Liver (tissue), 9 donors: ENCODE data around the gene TRIM36. TPM values are rescaled to one million over a fixed set of nuclear protein-coding genes. Genes with fewer than 3 reads are reported as not detected.
A peak's percentile ranks its signal among the peaks of the same experiment; 100 is the strongest.

Experiments used
- DNase-seq: peaks from one replicate; pipeline ENCODE4 v3.0.0-alpha.2; 2017; ENCODE audit warnings: low spot score
- H3K27ac ChIP-seq, 2 donors: one replicate each; pipeline ENCODE4 v1.7.0; 2013; ENCODE audit warnings: inconsistent platforms in 2 of 2, low read length in 2 of 2, control low read depth in 1 of 2, low read depth in 1 of 2, mild to moderate bottlenecking in 1 of 2
- H3K27me3 ChIP-seq, 4 donors: one replicate each; pipeline versions ENCODE4 v1.6.1 to v1.7.0; 2013; ENCODE audit warnings: low read length in 3 of 4, inconsistent platforms in 1 of 4, mild to moderate bottlenecking in 1 of 4, moderate library complexity in 1 of 4; ENCODE audit not compliant: control insufficient read depth in 4 of 4, insufficient read depth in 4 of 4
- H3K36me3 ChIP-seq, 4 donors: one replicate each; pipeline versions ENCODE4 v1.6.1 to v1.7.0; 2013; ENCODE audit warnings: low read length in 3 of 4, mild to moderate bottlenecking in 3 of 4, low read depth in 1 of 4, moderate library complexity in 1 of 4; ENCODE audit not compliant: control insufficient read depth in 4 of 4, insufficient read depth in 3 of 4
- H3K4me1 ChIP-seq, 4 donors: one replicate each; pipeline versions ENCODE4 v1.6.1 to v1.7.0; 2013; ENCODE audit warnings: low read length in 3 of 4, mild to moderate bottlenecking in 3 of 4, moderate library complexity in 1 of 4; ENCODE audit not compliant: control insufficient read depth in 4 of 4, insufficient read depth in 4 of 4
- H3K4me3 ChIP-seq, 3 donors: one replicate each; pipeline versions ENCODE4 v1.6.1 to v1.7.0; 2013; ENCODE audit warnings: low read length in 3 of 3, control low read depth in 1 of 3, low read depth in 1 of 3, mild to moderate bottlenecking in 1 of 3
- H3K9ac ChIP-seq, 2 donors: one replicate each; pipeline ENCODE4 v1.7.0; 2013; ENCODE audit warnings: low read length in 2 of 2, mild to moderate bottlenecking in 2 of 2, moderate library complexity in 2 of 2, control low read depth in 1 of 2, low read depth in 1 of 2
- H3K9me3 ChIP-seq, 4 donors: one replicate each; pipeline versions ENCODE4 v1.6.1 to v1.7.0; 2013; ENCODE audit warnings: low read length in 3 of 4; ENCODE audit not compliant: control insufficient read depth in 4 of 4
- FOXA1 ChIP-seq: IDR thresholded peaks from 2 replicates; pipeline ENCODE4 v1.6.1; 2016; ENCODE audit warnings: antibody characterized with exemption
- HNF4A ChIP-seq, 2 donors: conservative IDR thresholded peaks; 2 replicates each; pipeline ENCODE4 v1.6.1; 2016; ENCODE audit warnings: antibody characterized with exemption in 2 of 2, mild to moderate bottlenecking in 2 of 2
- HNF4G ChIP-seq: IDR thresholded peaks from 2 replicates; pipeline ENCODE4 v1.6.1; 2016; ENCODE audit warnings: antibody characterized with exemption
- NR2F2 ChIP-seq: IDR thresholded peaks from 2 replicates; pipeline ENCODE4 v1.6.1; 2016; ENCODE audit warnings: antibody characterized with exemption
- RAD21 ChIP-seq, 2 donors: IDR thresholded peaks; 2 replicates each; pipeline ENCODE4 v1.6.1; 2016; ENCODE audit warnings: antibody characterized with exemption in 2 of 2, mild to moderate bottlenecking in 2 of 2
- RXRA ChIP-seq, 2 donors: IDR thresholded peaks; 2 replicates each; pipeline ENCODE4 v1.6.1; 2017 to 2018; ENCODE audit warnings: antibody characterized with exemption in 2 of 2, mild to moderate bottlenecking in 1 of 2
- TAF1 ChIP-seq: conservative IDR thresholded peaks from 2 replicates; pipeline ENCODE4 v1.6.1; 2016; ENCODE audit warnings: antibody characterized with exemption, mild to moderate bottlenecking
- WGBS: extraction: QIAGEN DNeasy Blood & Tissue Kit; methylation state at CpG from one replicate; pipeline ENCODE4 v1.1.7; 2013; 5-methylcytosine and 5-hydroxymethylcytosine counted together
- polyA plus RNA-seq, 2 donors: library from polyadenylated mRNA; stranded (reverse) in 1 of 2; unstranded in 1 of 2; fragments of 200-250 nt in 1 of 2; fragments of >200 nt in 1 of 2; fragmentation: Nextera tagmentation in 1 of 2; extraction: Ambion mirVana in 1 of 2; gene quantifications; one replicate each; pipeline versions ENCODE4 v1.2.1 to v1.2.3, GENCODE V29; 2013 to 2015
- total RNA-seq, 2 donors: library from RNA; depleted of rRNA; stranded (reverse); fragments of >200 nt; gene quantifications; one replicate each; pipeline ENCODE4 v1.2.3, GENCODE V29; 2014
- TF ChIP-seq, protein P1 (sequence below): IDR thresholded peaks from 2 replicates; pipeline ENCODE4 v1.6.1; 2016; ENCODE audit warnings: antibody characterized with exemption, mild to moderate bottlenecking
- TF ChIP-seq, protein P2 (sequence below): IDR thresholded peaks from 2 replicates; pipeline ENCODE4 v1.6.1; 2016; ENCODE audit warnings: antibody characterized with exemption
- donor health status: healthy.
- donor health status: healthy.
- donor health status: healthy.
- donor health status: healthy.
- donor health status: healthy.

Gene TRIM36
- total and polyA plus RNA-seq, 4 donors: 0.16 to 0.47 (median 0.22) TPM

DNA sequence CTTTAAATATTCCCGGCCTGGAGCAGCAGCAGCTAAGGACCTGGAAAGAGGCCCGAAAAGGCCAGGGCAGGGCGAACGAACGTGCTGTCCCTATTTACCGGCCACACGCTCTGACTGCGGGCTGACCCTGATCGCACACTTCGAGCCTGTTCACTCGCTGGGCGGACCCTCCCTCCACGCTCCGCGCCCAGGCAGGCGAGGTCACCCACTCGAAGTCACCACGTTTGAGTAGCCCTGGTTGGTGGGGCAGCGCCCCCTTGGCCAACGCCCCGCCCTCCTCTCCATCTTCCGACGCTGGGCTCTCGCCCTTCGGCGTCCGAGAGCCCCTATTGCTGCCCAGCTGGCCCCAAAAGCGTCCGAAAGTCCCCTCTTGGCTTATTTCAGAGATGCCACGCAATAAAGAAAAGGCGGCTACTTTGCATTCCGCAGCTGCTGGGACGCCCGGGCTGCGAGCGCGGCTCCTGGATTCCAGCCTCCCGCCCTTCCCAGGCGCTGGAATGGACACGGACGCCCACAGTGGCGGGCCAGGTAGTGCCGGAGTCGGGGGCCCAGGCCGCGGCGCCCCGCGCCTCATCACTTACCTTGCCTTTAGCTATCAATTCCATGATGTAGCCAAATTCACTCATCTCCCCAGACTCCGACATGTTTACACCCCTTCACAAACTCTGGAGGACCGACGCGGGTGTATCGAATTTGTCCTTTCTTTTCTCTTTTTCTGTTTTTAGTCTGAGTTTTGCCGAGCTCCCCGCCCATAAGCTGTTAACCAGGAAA is 9.9 kb upstream of the TRIM36 start:
- 5% methylated on average over 56 of the region's 56 CpGs for WGBS
- H3K27me3 ChIP-seq: peaks cover 0 to 23% (median 7%) of the 10 kb centered on the region in 4 donors

DNA sequence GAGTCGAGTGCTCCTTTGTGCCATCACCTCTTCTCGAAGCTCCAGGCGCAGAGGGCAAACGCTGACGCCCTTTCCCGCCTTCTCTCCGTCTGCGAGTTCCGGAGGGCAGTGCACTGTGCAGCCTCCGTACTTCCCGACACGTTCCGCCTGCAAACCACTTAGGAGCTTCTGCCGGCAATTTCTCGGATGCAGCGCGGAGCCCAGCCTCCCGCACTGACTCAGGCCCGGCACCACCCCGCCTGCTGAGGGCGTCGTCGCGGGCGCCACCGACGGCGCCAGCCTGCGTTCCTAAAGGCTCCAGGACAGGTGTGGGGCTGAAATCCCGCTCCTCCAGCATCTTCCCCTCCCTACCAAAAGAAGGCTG is 9.3 kb upstream of the TRIM36 start:
- Histone ChIP-seq H3K27me3 (peaks cover 0 to 23% (median 7%) of the 10 kb centered on the region in 4 donors), H3K27ac (no peak overlapping the region)
- 22% methylated on average over 30 of the region's 30 CpGs for whole genome bisulfite sequencing

More for the DNA sequence above, 9.9 kb upstream of the TRIM36 start:
- no peak for DNase-seq
- peaks cover 4 to 17% (median 13%) of the 10 kb centered on the region in 4 donors for H3K4me1 ChIP-seq
- H3K4me3 ChIP-seq: peak overlapping the region; percentile 21 to 71 (median 39)
- no peaks in the 10 kb centered on the region for H3K36me3 ChIP-seq
- H3K27ac ChIP-seq: no peak overlapping the region
- H3K9ac ChIP-seq: no peak overlapping the region
- TF ChIP-seq, protein P1, sequence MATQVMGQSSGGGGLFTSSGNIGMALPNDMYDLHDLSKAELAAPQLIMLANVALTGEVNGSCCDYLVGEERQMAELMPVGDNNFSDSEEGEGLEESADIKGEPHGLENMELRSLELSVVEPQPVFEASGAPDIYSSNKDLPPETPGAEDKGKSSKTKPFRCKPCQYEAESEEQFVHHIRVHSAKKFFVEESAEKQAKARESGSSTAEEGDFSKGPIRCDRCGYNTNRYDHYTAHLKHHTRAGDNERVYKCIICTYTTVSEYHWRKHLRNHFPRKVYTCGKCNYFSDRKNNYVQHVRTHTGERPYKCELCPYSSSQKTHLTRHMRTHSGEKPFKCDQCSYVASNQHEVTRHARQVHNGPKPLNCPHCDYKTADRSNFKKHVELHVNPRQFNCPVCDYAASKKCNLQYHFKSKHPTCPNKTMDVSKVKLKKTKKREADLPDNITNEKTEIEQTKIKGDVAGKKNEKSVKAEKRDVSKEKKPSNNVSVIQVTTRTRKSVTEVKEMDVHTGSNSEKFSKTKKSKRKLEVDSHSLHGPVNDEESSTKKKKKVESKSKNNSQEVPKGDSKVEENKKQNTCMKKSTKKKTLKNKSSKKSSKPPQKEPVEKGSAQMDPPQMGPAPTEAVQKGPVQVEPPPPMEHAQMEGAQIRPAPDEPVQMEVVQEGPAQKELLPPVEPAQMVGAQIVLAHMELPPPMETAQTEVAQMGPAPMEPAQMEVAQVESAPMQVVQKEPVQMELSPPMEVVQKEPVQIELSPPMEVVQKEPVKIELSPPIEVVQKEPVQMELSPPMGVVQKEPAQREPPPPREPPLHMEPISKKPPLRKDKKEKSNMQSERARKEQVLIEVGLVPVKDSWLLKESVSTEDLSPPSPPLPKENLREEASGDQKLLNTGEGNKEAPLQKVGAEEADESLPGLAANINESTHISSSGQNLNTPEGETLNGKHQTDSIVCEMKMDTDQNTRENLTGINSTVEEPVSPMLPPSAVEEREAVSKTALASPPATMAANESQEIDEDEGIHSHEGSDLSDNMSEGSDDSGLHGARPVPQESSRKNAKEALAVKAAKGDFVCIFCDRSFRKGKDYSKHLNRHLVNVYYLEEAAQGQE: no peak
- no peak for TF ChIP-seq TAF1
- no peak for TF ChIP-seq FOXA1
- no peak for TF ChIP-seq RXRA (IDR thresholded peaks at IDR 0.05)
- H3K9me3 ChIP-seq: no peaks in the 10 kb centered on the region

More for the DNA sequence above, 9.3 kb upstream of the TRIM36 start:
- TF ChIP-seq, protein P2, sequence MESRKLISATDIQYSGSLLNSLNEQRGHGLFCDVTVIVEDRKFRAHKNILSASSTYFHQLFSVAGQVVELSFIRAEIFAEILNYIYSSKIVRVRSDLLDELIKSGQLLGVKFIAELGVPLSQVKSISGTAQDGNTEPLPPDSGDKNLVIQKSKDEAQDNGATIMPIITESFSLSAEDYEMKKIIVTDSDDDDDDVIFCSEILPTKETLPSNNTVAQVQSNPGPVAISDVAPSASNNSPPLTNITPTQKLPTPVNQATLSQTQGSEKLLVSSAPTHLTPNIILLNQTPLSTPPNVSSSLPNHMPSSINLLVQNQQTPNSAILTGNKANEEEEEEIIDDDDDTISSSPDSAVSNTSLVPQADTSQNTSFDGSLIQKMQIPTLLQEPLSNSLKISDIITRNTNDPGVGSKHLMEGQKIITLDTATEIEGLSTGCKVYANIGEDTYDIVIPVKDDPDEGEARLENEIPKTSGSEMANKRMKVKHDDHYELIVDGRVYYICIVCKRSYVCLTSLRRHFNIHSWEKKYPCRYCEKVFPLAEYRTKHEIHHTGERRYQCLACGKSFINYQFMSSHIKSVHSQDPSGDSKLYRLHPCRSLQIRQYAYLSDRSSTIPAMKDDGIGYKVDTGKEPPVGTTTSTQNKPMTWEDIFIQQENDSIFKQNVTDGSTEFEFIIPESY: no peak
- TF ChIP-seq, protein P1: no peak
- TF ChIP-seq HNF4A (conservative IDR thresholded peaks at IDR 0.05) (no peak), NR2F2 (no peak), FOXA1 (no peak), RAD21 (IDR thresholded peaks at IDR 0.05) (no peak), HNF4G (no peak)
- no peak for DNase-seq
- H3K9ac ChIP-seq: no peak overlapping the region
- H3K4me1 ChIP-seq: peaks cover 4 to 17% (median 13%) of the 10 kb centered on the region in 4 donors
- no peaks in the 10 kb centered on the region for H3K9me3 ChIP-seq
- H3K36me3 ChIP-seq: no peaks in the 10 kb centered on the region
- peak overlapping the region in 1 of 3 donors; percentile 71 for H3K4me3 ChIP-seq
